MM.1S (cell line): Measurements from ENCODE around the gene TGFB1I1.

Source experiments
- DNase-seq: peaks from one replicate; pipeline ENCODE4 v3.0.0-alpha.2; 2015
- H2AFZ ChIP-seq: fragments of 300-600 bp; sonication (generic); 2 replicates; pipeline ENCODE4 v1.6.0; 2016; ENCODE audit warnings: antibody characterized with exemption, low read length
- H3F3A ChIP-seq: fragments of 300-600 bp; sonication (generic); 2 replicates; pipeline ENCODE4 v1.6.1; 2016; ENCODE audit warnings: mild to moderate bottlenecking, antibody characterized with exemption, low read length, moderate library complexity, mixed read lengths; ENCODE audit not compliant: insufficient read depth
- H3K27ac ChIP-seq: fragments of 300-600 bp; sonication (generic); 2 replicates; pipeline ENCODE4 v1.5.1; 2016; ENCODE audit warnings: mild to moderate bottlenecking, low read length
- H3K27me3 ChIP-seq: fragments of 300-600 bp; sonication (generic); replicated peaks from 2 replicates; pipeline ENCODE4 v1.6.0; 2016; ENCODE audit warnings: low read length; ENCODE audit not compliant: insufficient read depth
- H3K36me3 ChIP-seq: fragments of 300-600 bp; sonication (generic); replicated peaks from 2 replicates; pipeline ENCODE4 v1.6.1; 2016; ENCODE audit warnings: mild to moderate bottlenecking, low read length, mixed read lengths; ENCODE audit not compliant: insufficient read depth
- H3K4me1 ChIP-seq: fragments of 300-600 bp; sonication (generic); 2 replicates; pipeline ENCODE4 v1.6.1; 2016; ENCODE audit warnings: low read length, mixed read lengths
- H3K4me2 ChIP-seq: fragments of 300-600 bp; sonication (generic); 2 replicates; pipeline ENCODE4 v1.6.0; 2016; ENCODE audit warnings: low read depth, low read length
- H3K4me3 ChIP-seq: fragments of 300-600 bp; sonication (generic); 2 replicates; pipeline ENCODE4 v1.5.1; 2016; ENCODE audit warnings: low read length, mixed read lengths
- H3K79me2 ChIP-seq: fragments of 300-600 bp; sonication (generic); 2 replicates; pipeline ENCODE4 v1.6.1; 2016; ENCODE audit warnings: mixed run types, low read length, mixed read lengths
- H3K9ac ChIP-seq: fragments of 300-600 bp; sonication (generic); 2 replicates; pipeline ENCODE4 v1.6.1; 2016; ENCODE audit warnings: low read length, mixed read lengths
- H3K9me2 ChIP-seq: fragments of 300-600 bp; sonication (generic); replicated peaks from 2 replicates; pipeline ENCODE4 v1.6.1; 2016; ENCODE audit warnings: mild to moderate bottlenecking, low read length, mixed read lengths; ENCODE audit not compliant: insufficient read depth
- H3K9me3 ChIP-seq: fragments of 300-600 bp; sonication (generic); replicated peaks from 2 replicates; pipeline ENCODE4 v1.6.1; 2016; ENCODE audit warnings: mild to moderate bottlenecking, low read length, mixed read lengths; ENCODE audit not compliant: insufficient read depth
- H4K20me1 ChIP-seq: fragments of 300-600 bp; sonication (generic); 2 replicates; pipeline ENCODE4 v1.6.1; 2016; ENCODE audit warnings: mild to moderate bottlenecking, low read length, moderate library complexity, mixed read lengths; ENCODE audit not compliant: insufficient read depth
- EZH2 ChIP-seq: fragments of 300-600 bp; sonication (generic); optimal IDR thresholded peaks from 2 replicates; pipeline ENCODE3; 2017; ENCODE audit warnings: low read depth, mild to moderate bottlenecking, antibody characterized with exemption, low read length, mixed read lengths
- EZH2phosphoT487 ChIP-seq: fragments of 300-600 bp; sonication (generic); IDR thresholded peaks from 2 replicates; pipeline ENCODE4 v1.6.1; 2018; ENCODE audit warnings: antibody characterized with exemption, low read length
- TF ChIP-seq, protein P1 (sequence below): fragments of 300-600 bp; sonication (generic); IDR thresholded peaks from 2 replicates; pipeline ENCODE4 v1.5.1; 2016; ENCODE audit warnings: antibody characterized with exemption, low read length, mixed read lengths

The TGFB1I1 gene

DNA sequence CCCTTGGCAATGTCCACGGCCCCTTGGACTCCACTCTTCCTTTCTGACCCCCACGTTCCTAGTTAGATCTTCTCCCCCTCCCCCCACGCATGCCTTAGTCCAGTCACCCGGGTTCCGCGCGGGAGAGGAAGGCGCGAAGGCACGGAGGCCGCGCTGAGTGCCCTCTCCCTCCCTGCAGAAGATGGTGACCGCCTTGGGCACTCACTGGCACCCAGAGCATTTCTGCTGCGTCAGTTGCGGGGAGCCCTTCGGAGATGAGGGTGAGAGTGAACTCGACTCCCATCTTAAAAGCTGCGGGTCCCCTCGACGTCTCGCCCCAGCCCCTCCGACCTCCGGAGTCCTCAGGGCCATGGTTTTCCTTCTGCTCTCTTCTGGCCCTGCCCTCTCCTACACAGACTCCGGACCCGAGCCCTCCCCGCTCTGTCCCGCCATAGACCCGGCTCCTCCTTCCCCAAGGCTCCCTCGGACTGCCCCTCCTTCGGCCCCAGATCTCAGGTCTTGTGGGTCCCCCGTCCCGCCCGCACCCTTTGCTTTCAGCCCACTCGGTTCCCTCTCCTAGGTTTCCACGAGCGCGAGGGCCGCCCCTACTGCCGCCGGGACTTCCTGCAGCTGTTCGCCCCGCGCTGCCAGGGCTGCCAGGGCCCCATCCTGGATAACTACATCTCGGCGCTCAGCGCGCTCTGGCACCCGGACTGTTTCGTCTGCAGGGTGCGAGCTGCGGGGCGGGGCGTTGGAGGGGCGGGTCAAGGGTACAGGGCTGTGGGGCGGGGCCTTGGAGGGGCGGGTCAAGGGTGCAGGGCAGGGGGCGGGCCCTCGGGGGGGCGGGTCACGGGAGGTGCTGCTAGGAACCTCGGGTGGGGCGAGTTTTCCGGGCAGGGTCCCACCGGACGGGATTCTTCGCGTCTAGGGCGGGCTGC lies 4.6 kb downstream of the TGFB1I1 start:
- DNase-seq, result peak; percentile 59
- H3K4me2 ChIP-seq, result peak overlapping the region; percentile 91
- no peaks in the 10 kb centered on the region for H3K9me2 ChIP-seq
- H2AFZ ChIP-seq, result peak overlapping the region; percentile 81
- no peaks in the 10 kb centered on the region for H4K20me1 ChIP-seq
- H3K27me3 ChIP-seq, result peaks cover 30% of the 10 kb centered on the region
- H3F3A ChIP-seq, result no peaks in the 10 kb centered on the region
- TF ChIP-seq EZH2 (no peak), EZH2phosphoT487 (no peak)
- TF ChIP-seq, protein P1, sequence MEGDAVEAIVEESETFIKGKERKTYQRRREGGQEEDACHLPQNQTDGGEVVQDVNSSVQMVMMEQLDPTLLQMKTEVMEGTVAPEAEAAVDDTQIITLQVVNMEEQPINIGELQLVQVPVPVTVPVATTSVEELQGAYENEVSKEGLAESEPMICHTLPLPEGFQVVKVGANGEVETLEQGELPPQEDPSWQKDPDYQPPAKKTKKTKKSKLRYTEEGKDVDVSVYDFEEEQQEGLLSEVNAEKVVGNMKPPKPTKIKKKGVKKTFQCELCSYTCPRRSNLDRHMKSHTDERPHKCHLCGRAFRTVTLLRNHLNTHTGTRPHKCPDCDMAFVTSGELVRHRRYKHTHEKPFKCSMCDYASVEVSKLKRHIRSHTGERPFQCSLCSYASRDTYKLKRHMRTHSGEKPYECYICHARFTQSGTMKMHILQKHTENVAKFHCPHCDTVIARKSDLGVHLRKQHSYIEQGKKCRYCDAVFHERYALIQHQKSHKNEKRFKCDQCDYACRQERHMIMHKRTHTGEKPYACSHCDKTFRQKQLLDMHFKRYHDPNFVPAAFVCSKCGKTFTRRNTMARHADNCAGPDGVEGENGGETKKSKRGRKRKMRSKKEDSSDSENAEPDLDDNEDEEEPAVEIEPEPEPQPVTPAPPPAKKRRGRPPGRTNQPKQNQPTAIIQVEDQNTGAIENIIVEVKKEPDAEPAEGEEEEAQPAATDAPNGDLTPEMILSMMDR, result no peak
- H3K4me1 ChIP-seq, result no peaks in the 10 kb centered on the region
- H3K9me3 ChIP-seq, result no peaks in the 10 kb centered on the region
- H3K27ac ChIP-seq, result no peak overlapping the region
- no peaks in the 10 kb centered on the region for H3K79me2 ChIP-seq
- 0 out of 2 replicates have a peak overlapping the region, but pooled peaks have one; percentile 16 for H3K9ac ChIP-seq
- peak overlapping the region; percentile 63 for H3K4me3 ChIP-seq
- H3K36me3 ChIP-seq, result no peaks in the 10 kb centered on the region

DNA sequence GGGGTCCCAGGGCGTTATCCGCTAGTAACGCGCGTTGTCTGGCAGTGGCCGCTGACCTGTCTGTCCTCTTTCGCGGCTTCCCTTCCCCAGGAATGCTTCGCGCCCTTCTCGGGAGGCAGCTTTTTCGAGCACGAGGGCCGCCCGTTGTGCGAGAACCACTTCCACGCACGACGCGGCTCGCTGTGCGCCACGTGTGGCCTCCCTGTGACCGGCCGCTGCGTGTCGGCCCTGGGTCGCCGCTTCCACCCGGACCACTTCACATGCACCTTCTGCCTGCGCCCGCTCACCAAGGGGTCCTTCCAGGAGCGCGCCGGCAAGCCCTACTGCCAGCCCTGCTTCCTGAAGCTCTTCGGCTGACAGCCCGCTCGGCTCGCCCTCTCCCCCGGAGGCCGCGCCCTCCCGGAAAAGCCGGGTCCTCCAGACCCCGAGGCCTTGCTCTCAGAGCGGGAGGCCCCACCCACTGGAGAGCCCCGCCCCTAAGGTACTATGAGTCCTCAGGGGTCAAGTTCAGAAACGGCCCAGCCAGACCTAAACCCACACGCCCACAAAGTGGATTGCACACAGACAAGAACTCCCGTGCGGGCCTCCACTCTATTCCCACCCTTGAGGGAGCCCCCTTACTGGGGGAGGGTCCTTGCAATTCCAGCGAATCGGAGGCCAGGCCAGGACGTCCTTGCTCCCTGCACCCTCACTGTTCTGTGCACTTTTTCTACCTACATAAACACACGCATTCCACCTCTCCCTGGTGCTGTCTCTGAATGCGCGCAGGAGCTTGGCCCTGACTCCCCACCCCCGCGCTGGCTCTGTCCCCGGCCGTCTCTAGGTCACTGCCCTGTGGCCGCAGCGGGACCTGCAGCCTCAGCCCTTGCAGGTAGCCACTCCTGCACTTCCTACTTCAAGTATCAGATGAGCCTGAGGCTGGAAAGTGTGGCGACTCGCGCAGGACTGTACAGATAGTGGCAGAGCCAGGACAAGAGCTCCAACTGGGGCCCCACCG lies 5.6 kb downstream of the TGFB1I1 start:
- Histone ChIP-seq H3K4me3 (peak overlapping the region; percentile 63), H3F3A (no peaks in the 10 kb centered on the region), H3K27me3 (peaks cover 34% of the 10 kb centered on the region), H4K20me1 (no peaks in the 10 kb centered on the region), H3K9me3 (no peaks in the 10 kb centered on the region), H3K27ac (no peak overlapping the region), H2AFZ (peak overlapping the region; percentile 81), H3K36me3 (no peaks in the 10 kb centered on the region), H3K9ac (no peak overlapping the region), H3K79me2 (no peaks in the 10 kb centered on the region), H3K4me2 (peak overlapping the region; percentile 91), H3K4me1 (no peaks in the 10 kb centered on the region), H3K9me2 (no peaks in the 10 kb centered on the region)
- DNase-seq, result peak; percentile 17
- TF ChIP-seq EZH2 (no peak), EZH2phosphoT487 (no peak)
- TF ChIP-seq, protein P1, result no peak

DNA sequence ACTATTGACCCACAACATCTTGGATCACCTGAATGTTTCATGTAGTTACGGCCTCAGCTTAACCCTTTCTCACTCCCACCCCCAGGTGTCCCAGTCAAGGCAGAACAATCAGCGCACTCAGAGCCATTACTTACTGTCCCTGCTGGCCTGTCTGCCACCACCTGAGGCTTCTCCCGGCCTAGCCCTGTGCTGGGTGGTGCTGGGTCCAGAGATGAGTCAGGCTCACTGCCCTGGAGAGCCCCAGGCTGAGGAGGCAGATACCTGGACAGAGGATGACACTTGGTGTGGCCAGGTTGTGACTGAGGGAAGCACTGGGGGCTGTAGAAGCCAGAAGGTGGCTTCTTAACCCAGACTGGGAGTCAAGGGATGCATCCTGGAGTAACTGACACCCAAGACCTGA lies 7.0 kb downstream of the TGFB1I1 start:
- no peak for DNase-seq
- no peak overlapping the region for H3K9ac ChIP-seq
- H2AFZ ChIP-seq, result no peak overlapping the region

More for the DNA sequence above, 7.0 kb downstream of the TGFB1I1 start:
- no peaks in the 10 kb centered on the region for H3K9me3 ChIP-seq
- H3K27ac ChIP-seq, result no peak overlapping the region
- no peak overlapping the region for H3K4me3 ChIP-seq
- TF ChIP-seq EZH2, result no peak
- TF ChIP-seq, protein P1, result no peak
- no peak for TF ChIP-seq EZH2phosphoT487
- peaks cover 26% of the 10 kb centered on the region; the same call in 1 of the 2 replicates for H3K27me3 ChIP-seq
- H3K4me1 ChIP-seq, result no peaks in the 10 kb centered on the region
- no peaks in the 10 kb centered on the region for H3K79me2 ChIP-seq
- no peaks in the 10 kb centered on the region for H3K9me2 ChIP-seq
- H3F3A ChIP-seq, result no peaks in the 10 kb centered on the region
- no peak overlapping the region for H3K4me2 ChIP-seq
- H4K20me1 ChIP-seq, result no peaks in the 10 kb centered on the region
- H3K36me3 ChIP-seq, result no peaks in the 10 kb centered on the region
